ENCODE data around the gene TTC23L. TPM values are rescaled to one million over a fixed set of nuclear protein-coding genes. Genes with fewer than 3 reads are reported as not detected.
A peak's percentile ranks its signal among the peaks of the same experiment; 100 is the strongest.
"Not testable (repeated sequence)": the region's sequence is repeated elsewhere in the genome, so short reads cannot be mapped to it uniquely, and the experiment has no call there.

TTC23L gene
- total RNA-seq, 4 donors from 2014 or later = not detected

DNA sequence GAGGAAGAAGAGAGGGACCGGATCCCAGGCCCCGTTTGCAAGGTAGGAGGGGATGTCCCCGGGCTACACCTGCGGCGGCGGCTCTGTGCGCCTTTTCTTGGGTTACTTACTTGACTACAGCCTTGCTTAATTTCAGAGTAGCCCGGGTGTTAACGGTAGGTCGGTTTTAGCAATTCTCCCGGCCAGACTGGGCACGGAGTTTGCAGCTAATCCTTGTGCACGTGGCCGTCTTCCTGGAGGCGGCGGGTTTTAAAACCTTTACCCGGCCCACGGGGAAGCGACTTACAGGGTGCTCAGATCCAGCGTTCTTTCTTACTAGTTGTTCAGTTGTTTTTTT lies 76.9 kb downstream of the TTC23L start:
- H3K4me3 ChIP-seq = peak overlapping the region; percentile 77 to 96 (median 86)
- peak overlapping the region; percentile 78 to 90 (median 88) for H3K27ac ChIP-seq
- no peaks in the 10 kb centered on the region for H3K9me3 ChIP-seq
- TF ChIP-seq, protein P1, sequence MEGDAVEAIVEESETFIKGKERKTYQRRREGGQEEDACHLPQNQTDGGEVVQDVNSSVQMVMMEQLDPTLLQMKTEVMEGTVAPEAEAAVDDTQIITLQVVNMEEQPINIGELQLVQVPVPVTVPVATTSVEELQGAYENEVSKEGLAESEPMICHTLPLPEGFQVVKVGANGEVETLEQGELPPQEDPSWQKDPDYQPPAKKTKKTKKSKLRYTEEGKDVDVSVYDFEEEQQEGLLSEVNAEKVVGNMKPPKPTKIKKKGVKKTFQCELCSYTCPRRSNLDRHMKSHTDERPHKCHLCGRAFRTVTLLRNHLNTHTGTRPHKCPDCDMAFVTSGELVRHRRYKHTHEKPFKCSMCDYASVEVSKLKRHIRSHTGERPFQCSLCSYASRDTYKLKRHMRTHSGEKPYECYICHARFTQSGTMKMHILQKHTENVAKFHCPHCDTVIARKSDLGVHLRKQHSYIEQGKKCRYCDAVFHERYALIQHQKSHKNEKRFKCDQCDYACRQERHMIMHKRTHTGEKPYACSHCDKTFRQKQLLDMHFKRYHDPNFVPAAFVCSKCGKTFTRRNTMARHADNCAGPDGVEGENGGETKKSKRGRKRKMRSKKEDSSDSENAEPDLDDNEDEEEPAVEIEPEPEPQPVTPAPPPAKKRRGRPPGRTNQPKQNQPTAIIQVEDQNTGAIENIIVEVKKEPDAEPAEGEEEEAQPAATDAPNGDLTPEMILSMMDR (IDR thresholded peaks at IDR 0.05) = no peak
- TF ChIP-seq POLR2A (IDR thresholded peaks at IDR 0.05) = no peak
- peaks cover 0 to 20% (median 0%) of the 10 kb centered on the region in 3 donors for H3K36me3 ChIP-seq
- DNase-seq = no peak
- H3K27me3 ChIP-seq = no peaks in the 10 kb centered on the region
- peaks cover 0 to 27% (median 13%) of the 10 kb centered on the region in 4 donors for H3K4me1 ChIP-seq

DNA sequence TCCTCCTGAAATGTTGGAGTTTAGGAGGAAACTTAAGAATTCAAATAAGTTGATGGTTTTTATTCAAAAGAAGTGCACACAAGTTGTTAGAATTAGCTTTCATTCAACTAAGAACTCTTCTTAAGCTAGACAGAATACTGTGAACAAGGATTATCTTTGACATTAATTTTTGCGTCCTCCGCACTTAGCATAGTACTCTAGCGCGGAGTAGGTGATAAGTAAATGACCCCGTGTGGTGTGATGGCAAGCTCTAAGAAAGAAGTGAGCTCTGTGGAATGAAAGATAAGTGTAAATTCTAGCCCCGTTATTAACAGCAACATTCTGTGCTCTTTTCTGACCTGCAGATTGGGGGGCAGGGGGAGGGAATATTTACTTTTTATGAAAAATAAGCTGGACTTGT lies 77.6 kb downstream of the TTC23L start:
- Histone ChIP-seq H3K4me3 (peak overlapping the region; percentile 77 to 96 (median 86)), H3K4me1 (peaks cover 0 to 27% (median 13%) of the 10 kb centered on the region in 4 donors), H3K27me3 (no peaks in the 10 kb centered on the region), H3K27ac (no peak overlapping the region), H3K9me3 (no peaks in the 10 kb centered on the region), H3K36me3 (peaks cover 0 to 20% (median 0%) of the 10 kb centered on the region in 3 donors)
- no peak for DNase-seq
- TF ChIP-seq, protein P1 (IDR thresholded peaks at IDR 0.05) = no peak
- TF ChIP-seq POLR2A (IDR thresholded peaks at IDR 0.05) = no peak

DNA sequence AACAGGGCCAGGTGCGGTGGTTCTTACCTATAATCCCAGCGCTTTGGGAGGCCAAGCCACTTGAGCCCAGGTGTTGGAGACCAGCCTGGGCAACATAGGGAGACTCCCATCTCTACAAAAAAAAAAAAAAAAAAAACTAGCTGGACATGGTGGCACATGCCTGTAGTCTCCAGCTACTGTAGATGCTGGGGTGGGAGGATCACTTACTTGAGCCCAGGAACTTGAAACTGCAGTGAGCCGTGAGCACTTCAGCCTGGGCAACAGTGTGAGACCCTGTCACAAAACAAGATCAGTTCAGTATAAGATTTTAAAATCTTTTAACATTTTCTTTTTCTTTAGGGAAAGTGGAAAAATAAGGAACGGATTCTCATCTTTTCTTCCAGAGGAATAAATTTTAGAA lies 79.1 kb downstream of the TTC23L start:
- no peak overlapping the region for H3K27ac ChIP-seq
- no peak overlapping the region for H3K4me3 ChIP-seq
- no peaks in the 10 kb centered on the region for H3K27me3 ChIP-seq
- no peaks in the 10 kb centered on the region for H3K9me3 ChIP-seq
- no peak for TF ChIP-seq POLR2A (IDR thresholded peaks at IDR 0.05)
- TF ChIP-seq, protein P1 (IDR thresholded peaks at IDR 0.05) = no peak
- peaks cover 0 to 27% (median 0%) of the 10 kb centered on the region in 3 donors for H3K36me3 ChIP-seq
- no peak for DNase-seq
- H3K4me1 ChIP-seq = peaks cover 0 to 27% (median 13%) of the 10 kb centered on the region in 4 donors

DNA sequence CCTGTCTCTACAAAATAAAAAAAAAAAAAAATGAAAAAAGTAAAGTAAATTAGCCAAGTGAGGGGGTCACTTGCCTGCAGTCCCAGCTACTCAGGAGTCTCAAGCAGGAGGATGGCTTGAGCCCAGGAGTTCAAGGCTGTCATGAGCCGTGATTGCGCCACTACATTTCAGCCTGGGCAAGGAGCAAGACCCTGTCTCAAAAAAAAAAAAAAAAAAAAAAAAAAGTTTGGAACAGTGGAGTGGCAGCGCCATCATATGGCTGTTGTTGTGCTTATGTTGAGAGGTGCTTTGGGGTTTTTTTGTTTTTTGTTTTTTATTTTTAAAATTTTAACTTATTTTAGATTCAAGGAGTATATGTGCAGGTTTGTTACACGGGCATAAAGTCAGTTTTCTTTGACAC lies 80.1 kb downstream of the TTC23L start:
- Histone ChIP-seq H3K4me3 (no peak overlapping the region), H3K27me3 (no peaks in the 10 kb centered on the region), H3K4me1 (peaks cover 0 to 26% (median 11%) of the 10 kb centered on the region in 4 donors), H3K9me3 (no peaks in the 10 kb centered on the region), H3K36me3 (peaks cover 0 to 35% (median 0%) of the 10 kb centered on the region in 3 donors), H3K27ac (no peak overlapping the region)
- DNase-seq = no peak
- TF ChIP-seq POLR2A (IDR thresholded peaks at IDR 0.05) = no peak
- TF ChIP-seq, protein P1 (IDR thresholded peaks at IDR 0.05) = no peak

DNA sequence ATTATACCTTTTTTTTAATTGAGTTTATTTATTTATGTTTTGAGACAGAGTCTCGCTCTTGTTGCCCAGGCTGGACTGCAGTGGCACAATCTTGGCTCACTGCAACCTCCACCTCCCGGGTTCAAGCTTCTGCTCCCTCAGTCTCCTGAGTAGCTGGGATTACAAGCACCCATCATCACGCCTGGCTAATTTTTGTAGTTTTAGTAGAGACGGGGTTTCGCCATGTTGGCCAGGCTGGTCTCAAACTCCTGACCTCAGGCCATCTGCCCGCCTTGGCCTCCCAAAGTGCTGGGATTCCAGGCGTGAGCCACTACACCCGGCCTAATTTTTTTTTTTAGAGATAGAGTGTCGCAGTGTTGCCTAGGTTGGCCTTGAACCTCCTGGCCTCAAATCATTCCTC lies 84.3 kb downstream of the TTC23L start:
- peaks cover 0 to 59% (median 0%) of the 10 kb centered on the region in 3 donors for H3K36me3 ChIP-seq

DNA sequence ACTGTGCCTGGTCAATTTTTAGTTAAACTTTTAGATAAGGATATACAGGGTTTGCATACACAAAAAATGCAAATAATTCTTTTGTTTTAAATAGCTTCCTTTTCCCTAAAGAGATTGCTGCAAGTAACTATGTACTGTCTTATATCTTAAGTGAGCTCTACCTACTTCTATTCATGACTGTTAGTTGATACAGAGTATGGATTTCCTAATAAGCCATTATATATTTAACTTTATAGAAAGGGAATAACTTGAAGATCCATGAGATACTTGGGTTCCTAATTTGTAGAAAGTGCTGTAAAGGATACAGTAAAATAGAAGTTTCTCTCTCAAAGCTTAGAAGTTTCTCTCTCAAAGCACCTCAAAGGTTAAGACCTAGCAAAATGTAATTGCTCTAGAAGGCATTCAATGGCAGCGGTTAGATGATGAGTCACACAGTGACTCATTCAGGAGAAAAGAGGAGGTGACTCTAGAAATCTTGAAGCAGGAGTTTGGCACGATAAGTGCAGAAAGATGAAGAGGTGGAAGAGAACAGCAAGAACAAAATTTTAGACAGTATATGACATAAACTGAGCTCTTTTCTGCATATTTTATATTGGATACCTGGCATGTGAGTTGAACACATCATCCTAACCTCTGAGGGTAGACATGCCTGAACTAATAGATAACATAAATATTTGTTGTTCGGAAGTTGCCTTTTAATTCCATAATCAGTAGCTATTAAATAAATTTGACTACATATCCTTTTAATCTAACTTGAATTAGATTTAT lies 84.9 kb downstream of the TTC23L start:
- H3K27ac ChIP-seq = no peak overlapping the region
- DNase-seq = peak in 1 of 3 donors; percentile 69
- no peaks in the 10 kb centered on the region for H3K27me3 ChIP-seq
- H3K9me3 ChIP-seq = no peaks in the 10 kb centered on the region
- peaks cover 0 to 59% (median 0%) of the 10 kb centered on the region in 3 donors for H3K36me3 ChIP-seq
- peaks cover 0 to 6% (median 0%) of the 10 kb centered on the region in 4 donors for H3K4me1 ChIP-seq
- H3K4me3 ChIP-seq = no peak overlapping the region
- TF ChIP-seq, protein P1 (IDR thresholded peaks at IDR 0.05) = no peak
- TF ChIP-seq POLR2A (IDR thresholded peaks at IDR 0.05) = no peak

More for the DNA sequence above, 84.3 kb downstream of the TTC23L start:
- H3K27ac ChIP-seq, H3K9me3 ChIP-seq, H3K4me3 ChIP-seq, H3K4me1 ChIP-seq, DNase-seq, H3K27me3 ChIP-seq: not testable (repeated sequence)
